Measurements from ENCODE around the gene FRMD4A. TPM values are rescaled to one million over a fixed set of nuclear protein-coding genes. Genes with fewer than 3 reads are reported as not detected.

FRMD4A gene
- total and polyA plus RNA-seq, 8 donors, result 6.9 to 25.3 (median 11.3) TPM

- intact Hi-C loops (cut with DNase I; ENCODE audit: low total_unique reads), result no loop called here
- 61 to 69% (median 67%) methylated on average over 16 to 17 of the region's 17 CpGs for WGBS, 5 donors
- Histone ChIP-seq H3K4me1 (peaks cover 0 to 44% (median 30%) of the 10 kb centered on the region in 4 donors), H3K36me3 (peaks cover 0 to 15% (median 8%) of the 10 kb centered on the region in 4 donors), H3K9me3 (no peaks in the 10 kb centered on the region), H3K4me3 (no peak overlapping the region), H3K27me3 (no peaks in the 10 kb centered on the region), H3K27ac (peak overlapping the region; percentile 22 to 79 (median 53))
- TF ChIP-seq CTCF (IDR thresholded peaks at IDR 0.05), result no peak
- peak in 2 of 3 donors; percentile 36 to 52 for TF ChIP-seq POLR2AphosphoS5 (IDR thresholded peaks at IDR 0.05)
- peak; percentile 43 to 89 for DNase-seq
Measured at GRCh38 chr10:13684252-13684791, 646.4 kb downstream of the FRMD4A start.

- H3K27ac ChIP-seq, result peak overlapping the region in 4 of 5 donors; percentile 52 to 79 (median 56)
- intact Hi-C loops (cut with DNase I; ENCODE audit: low total_unique reads), result no loop called here
- peaks cover 0 to 44% (median 30%) of the 10 kb centered on the region in 4 donors for H3K4me1 ChIP-seq
- no peaks in the 10 kb centered on the region for H3K9me3 ChIP-seq
- H3K27me3 ChIP-seq, result no peaks in the 10 kb centered on the region
- TF ChIP-seq CTCF (IDR thresholded peaks at IDR 0.05), result no peak
- TF ChIP-seq POLR2AphosphoS5 (IDR thresholded peaks at IDR 0.05), result no peak
- TF ChIP-seq EP300 (IDR thresholded peaks at IDR 0.05), result no peak
- no peak for TF ChIP-seq POLR2A (IDR thresholded peaks at IDR 0.05)
- peaks cover 0 to 15% (median 8%) of the 10 kb centered on the region in 4 donors for H3K36me3 ChIP-seq
- no peak for DNase-seq
- WGBS, 5 donors, result 95 to 97% (median 96%) methylated on average over 13 of the region's 13 CpGs
- no peak overlapping the region for H3K4me3 ChIP-seq
Measured at GRCh38 chr10:13683017-13683416, 647.7 kb downstream of the FRMD4A start.

GRCh38 chr10:13681960-13682359, 648.8 kb downstream of the FRMD4A start:
- no peaks in the 10 kb centered on the region for H3K27me3 ChIP-seq
- WGBS, 5 donors, result 77 to 96% (median 90%) methylated on average over 7 of the region's 7 CpGs
- DNase-seq, result no peak
- H3K4me1 ChIP-seq, result peaks cover 0 to 38% (median 28%) of the 10 kb centered on the region in 4 donors
- no peaks in the 10 kb centered on the region for H3K9me3 ChIP-seq
- no peak overlapping the region for H3K27ac ChIP-seq
- intact Hi-C loops (cut with DNase I; ENCODE audit: low total_unique reads), result no loop called here
- no peak overlapping the region for H3K4me3 ChIP-seq
- peaks cover 0 to 15% (median 8%) of the 10 kb centered on the region in 4 donors for H3K36me3 ChIP-seq
- TF ChIP-seq POLR2A (IDR thresholded peaks at IDR 0.05), result no peak

- WGBS, 5 donors, result 49 to 57% (median 52%) methylated on average over 4 of the region's 4 CpGs
- H3K27ac ChIP-seq, result no peak overlapping the region
- H3K9me3 ChIP-seq, result no peaks in the 10 kb centered on the region
- intact Hi-C loops (cut with DNase I; ENCODE audit: low total_unique reads), result no loop called here
- TF ChIP-seq EP300 (IDR thresholded peaks at IDR 0.05), result no peak
- TF ChIP-seq POLR2AphosphoS5 (IDR thresholded peaks at IDR 0.05), result no peak
- TF ChIP-seq CTCF (IDR thresholded peaks at IDR 0.05), result no peak
- TF ChIP-seq POLR2A (IDR thresholded peaks at IDR 0.05), result no peak
- H3K36me3 ChIP-seq, result peaks cover 0 to 15% (median 8%) of the 10 kb centered on the region in 4 donors
- H3K4me1 ChIP-seq, result peaks cover 0 to 34% (median 25%) of the 10 kb centered on the region in 4 donors
- no peak overlapping the region for H3K4me3 ChIP-seq
- DNase-seq, result no peak
- no peaks in the 10 kb centered on the region for H3K27me3 ChIP-seq
Measured at GRCh38 chr10:13681528-13681927, 649.2 kb downstream of the FRMD4A start.

- 41 to 54% (median 52%) methylated on average over 4 of the region's 4 CpGs for WGBS, 5 donors
- DNase-seq, result peak in 1 of 2 donors; percentile 68
- no peak for TF ChIP-seq POLR2A (IDR thresholded peaks at IDR 0.05)
- TF ChIP-seq CTCF (IDR thresholded peaks at IDR 0.05), result no peak
- TF ChIP-seq EP300 (IDR thresholded peaks at IDR 0.05), result no peak
- no peak for TF ChIP-seq POLR2AphosphoS5 (IDR thresholded peaks at IDR 0.05)
- H3K27ac ChIP-seq, result no peak overlapping the region
- H3K36me3 ChIP-seq, result peaks cover 0 to 15% (median 8%) of the 10 kb centered on the region in 4 donors
- peaks cover 0 to 30% (median 21%) of the 10 kb centered on the region in 4 donors for H3K4me1 ChIP-seq
- no peaks in the 10 kb centered on the region for H3K9me3 ChIP-seq
- intact Hi-C loops (cut with DNase I; ENCODE audit: low total_unique reads), result no loop called here
- no peaks in the 10 kb centered on the region for H3K27me3 ChIP-seq
- no peak overlapping the region for H3K4me3 ChIP-seq
Measured at GRCh38 chr10:13681095-13681494, 649.6 kb downstream of the FRMD4A start.

Data from stomach (tissue), 9 donors.